Thyroid gland (tissue), 4 donors: Measurements from ENCODE around the gene MNT. TPM values are rescaled to one million over a fixed set of nuclear protein-coding genes. Genes with fewer than 3 reads are reported as not detected.
"Not testable (repeated sequence)": the region's sequence is repeated elsewhere in the genome, so short reads cannot be mapped to it uniquely, and the experiment has no call there.

Experiments used
- DNase-seq, 2 donors: peaks; one replicate each; pipeline ENCODE4 v3.0.0-alpha.2; 2019
- H3K27ac ChIP-seq, 3 donors: fragments of 200-600 bp; sonication (generic); 1 replicate in 2 of 3; 2 replicates in 1 of 3; pipeline ENCODE4 v1.5.1; 2016 to 2019; ENCODE audit warnings: mild to moderate bottlenecking in 1 of 3, moderate library complexity in 1 of 3
- H3K27me3 ChIP-seq: fragments of 200-600 bp; sonication (generic); one replicate; pipeline ENCODE4 v1.5.1; 2019
- H3K36me3 ChIP-seq, 2 donors: fragments of 200-600 bp; sonication (generic); one replicate each; pipeline ENCODE4 v1.5.1; 2016 to 2019
- H3K4me1 ChIP-seq, 2 donors: fragments of 200-600 bp; sonication (generic); one replicate each; pipeline ENCODE4 v1.5.1; 2017 to 2019
- H3K4me3 ChIP-seq, 3 donors: fragments of 200-600 bp; sonication (generic); replicated peaks in 1 of 3; 1 replicate in 2 of 3; 2 replicates in 1 of 3; pipeline ENCODE4 v1.5.1; 2016; ENCODE audit warnings: mild to moderate bottlenecking in 1 of 3
- H3K9me3 ChIP-seq: fragments of 200-600 bp; sonication (generic); one replicate; pipeline ENCODE4 v1.5.1; 2017
- CTCF ChIP-seq, 6 experiments: fragments of 200-600 bp in 3 of 6; fragments of 450-650 bp in 3 of 6; sonication (generic) in 3 of 6; IDR thresholded peaks; one replicate each; pipeline ENCODE4 v1.5.1; 2016 to 2019; ENCODE audit warnings: antibody characterized with exemption in 6 of 6, mild to moderate bottlenecking in 2 of 6, inconsistent platforms in 1 of 6, moderate library complexity in 1 of 6
- POLR2A ChIP-seq, 2 donors: fragments of 450-650 bp; IDR thresholded peaks; one replicate each; pipeline ENCODE4 v1.6.1; 2017; ENCODE audit warnings: antibody characterized with exemption in 2 of 2, mild to moderate bottlenecking in 2 of 2, moderate library complexity in 1 of 2
- WGBS, 2 donors: methylation state at CpG; one replicate each; pipeline ENCODE4 v1.1.5; 2017; 5-methylcytosine and 5-hydroxymethylcytosine counted together
- intact Hi-C: fragments of 100-400 bp; cut with DNase I; formaldehyde crosslinking; loops from one replicate; pipeline ENCODE4 v1.15.1; 2023
- total RNA-seq, 4 donors: library from RNA; depleted of rRNA; stranded (reverse); fragments of >200 nt; gene quantifications; one replicate each; pipeline ENCODE4 v1.2.3, GENCODE V29; 2016

The MNT gene, protein sequence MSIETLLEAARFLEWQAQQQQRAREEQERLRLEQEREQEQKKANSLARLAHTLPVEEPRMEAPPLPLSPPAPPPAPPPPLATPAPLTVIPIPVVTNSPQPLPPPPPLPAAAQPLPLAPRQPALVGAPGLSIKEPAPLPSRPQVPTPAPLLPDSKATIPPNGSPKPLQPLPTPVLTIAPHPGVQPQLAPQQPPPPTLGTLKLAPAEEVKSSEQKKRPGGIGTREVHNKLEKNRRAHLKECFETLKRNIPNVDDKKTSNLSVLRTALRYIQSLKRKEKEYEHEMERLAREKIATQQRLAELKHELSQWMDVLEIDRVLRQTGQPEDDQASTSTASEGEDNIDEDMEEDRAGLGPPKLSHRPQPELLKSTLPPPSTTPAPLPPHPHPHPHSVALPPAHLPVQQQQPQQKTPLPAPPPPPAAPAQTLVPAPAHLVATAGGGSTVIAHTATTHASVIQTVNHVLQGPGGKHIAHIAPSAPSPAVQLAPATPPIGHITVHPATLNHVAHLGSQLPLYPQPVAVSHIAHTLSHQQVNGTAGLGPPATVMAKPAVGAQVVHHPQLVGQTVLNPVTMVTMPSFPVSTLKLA
- 10 to 100 TPM in 3 of 4 donors, 1 to 10 TPM in 1; 8.2 to 28.9 (median 10.9) TPM for total RNA-seq

DNA sequence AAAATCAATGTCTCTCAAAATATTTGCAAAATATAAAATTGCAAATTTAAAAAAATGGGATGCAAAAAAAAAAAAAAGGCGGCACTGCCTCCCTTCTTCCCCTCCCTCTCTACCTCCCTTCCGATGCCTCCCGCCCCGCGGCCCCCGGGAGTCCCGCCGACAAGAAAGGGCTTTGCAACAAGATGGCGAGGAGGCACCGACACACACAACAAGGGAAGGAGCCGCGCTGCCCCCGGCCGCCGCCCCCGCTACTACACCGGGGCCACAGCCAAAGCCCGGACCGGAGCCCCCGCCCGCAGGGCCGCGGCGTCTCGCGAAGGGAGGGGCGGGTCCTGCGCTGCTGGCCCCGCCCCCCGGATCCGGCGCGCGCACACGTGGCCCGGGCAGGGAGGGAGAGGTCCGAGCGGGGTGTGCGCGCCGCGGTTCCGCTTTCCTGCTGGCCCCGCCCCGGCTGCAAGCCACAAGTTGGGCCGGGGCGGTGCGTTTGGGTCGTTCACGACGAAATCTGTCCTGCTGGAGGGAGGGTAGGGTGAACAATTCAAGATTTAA lies at the start of gene MNT:
Gene MNT, minus strand, starts transcription at position 184 of the 549 bp plus-strand sequence. CDS start 348 bp downstream, outside the sequence.
- intact Hi-C loops = no loop called here
- Histone ChIP-seq H3K27me3 (no peaks in the 10 kb centered on the region), H3K4me3 (peak within 1 kb of the TSS; percentile 43 to 95 (median 94)), H3K27ac (peak within 1 kb of the TSS; percentile 92 to 98 (median 95)), H3K9me3 (no peaks in the 10 kb centered on the region), H3K4me1 (peaks cover 36 to 63% of the 10 kb centered on the region in 2 donors), H3K36me3 (no peaks in the 10 kb centered on the region)
- DNase-seq = peak; percentile 95
- 0% methylated on average over 20 to 21 of the region's 51 CpGs for WGBS, 2 donors
- TF ChIP-seq POLR2A (IDR thresholded peaks at IDR 0.05) (peak in 1 of 2 donors; percentile 77), CTCF (IDR thresholded peaks at IDR 0.05) (no peak)

DNA sequence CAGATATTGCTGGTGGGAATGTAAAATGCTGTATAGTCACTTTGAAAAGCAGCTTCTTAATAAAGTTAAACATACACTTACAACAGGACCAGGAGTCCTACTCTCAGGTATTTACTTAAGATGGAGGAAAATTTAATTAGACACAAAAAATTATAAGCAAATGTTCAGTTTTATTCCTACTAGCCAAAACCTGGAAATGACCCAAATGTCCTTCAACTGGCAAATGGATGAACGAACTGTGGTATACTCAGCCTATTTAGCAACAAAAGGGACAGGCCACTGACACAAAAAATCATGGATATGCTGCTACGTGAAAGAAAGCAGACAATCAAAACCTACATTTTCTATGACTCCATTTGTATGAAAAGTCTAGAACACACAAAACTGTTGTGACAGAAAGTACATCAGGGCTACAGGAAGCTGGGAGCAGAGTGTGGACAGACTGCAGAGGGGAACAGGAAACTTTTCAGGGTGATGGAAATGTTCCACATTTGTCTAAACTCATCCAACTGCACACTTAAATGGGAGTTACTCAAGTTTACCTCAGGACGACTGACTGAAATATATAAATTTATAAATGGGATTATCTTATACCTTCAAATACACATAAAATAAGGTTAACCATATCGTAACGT lies 49.3 kb upstream of the MNT start:
- Histone ChIP-seq H3K4me1 (no peaks in the 10 kb centered on the region), H3K36me3 (no peaks in the 10 kb centered on the region), H3K4me3 (no peak overlapping the region), H3K9me3 (no peaks in the 10 kb centered on the region), H3K27ac (no peak overlapping the region), H3K27me3 (no peaks in the 10 kb centered on the region)
- DNase-seq = no peak
- no peak for TF ChIP-seq CTCF (IDR thresholded peaks at IDR 0.05)
- no peak for TF ChIP-seq POLR2A (IDR thresholded peaks at IDR 0.05)
- intact Hi-C loops = no loop called here
- WGBS, 2 donors = 66 to 68% methylated on average over 5 of the region's 5 CpGs

- intact Hi-C loops = no loop called here
- DNase-seq = no peak
- H3K36me3 ChIP-seq = no peaks in the 10 kb centered on the region
- 78 to 88% methylated on average over 2 of the region's 2 CpGs for WGBS, 2 donors
- no peak for TF ChIP-seq POLR2A (IDR thresholded peaks at IDR 0.05)
- no peak for TF ChIP-seq CTCF (IDR thresholded peaks at IDR 0.05)
- no peak overlapping the region for H3K4me3 ChIP-seq
- no peaks in the 10 kb centered on the region for H3K4me1 ChIP-seq
- no peaks in the 10 kb centered on the region for H3K9me3 ChIP-seq
- H3K27me3 ChIP-seq = no peaks in the 10 kb centered on the region
- no peak overlapping the region for H3K27ac ChIP-seq
Measured at GRCh38 chr17:2449486-2449885, 48.6 kb upstream of the MNT start.

DNA sequence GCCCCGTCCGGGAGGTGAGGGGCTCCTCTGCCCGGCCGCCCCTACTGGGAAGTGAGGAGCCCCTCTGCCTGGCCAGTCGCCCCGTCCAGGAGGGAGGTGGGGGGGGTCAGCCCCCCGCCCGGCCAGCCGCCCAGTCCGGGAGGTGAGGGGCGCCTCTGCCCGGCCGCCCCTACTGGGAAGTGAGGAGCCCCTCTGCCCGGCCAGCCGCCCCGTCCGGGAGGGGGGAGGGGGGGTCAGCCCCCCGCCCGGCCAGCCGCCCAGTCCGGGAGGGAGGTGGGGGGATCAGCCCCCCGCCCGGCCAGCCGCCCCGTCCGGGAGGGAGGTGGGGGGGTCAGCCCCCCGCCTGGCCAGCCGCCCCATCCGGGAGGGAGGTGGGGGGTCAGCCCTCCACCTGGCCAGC lies 46.6 kb upstream of the MNT start:
- H3K36me3 ChIP-seq, DNase-seq, H3K4me3 ChIP-seq, H3K4me1 ChIP-seq, H3K9me3 ChIP-seq, H3K27me3 ChIP-seq, H3K27ac ChIP-seq, intact Hi-C loops: not testable (repeated sequence)
- no CpG with 5 or more reads among the region's 29 CpGs for WGBS, 2 donors

DNA sequence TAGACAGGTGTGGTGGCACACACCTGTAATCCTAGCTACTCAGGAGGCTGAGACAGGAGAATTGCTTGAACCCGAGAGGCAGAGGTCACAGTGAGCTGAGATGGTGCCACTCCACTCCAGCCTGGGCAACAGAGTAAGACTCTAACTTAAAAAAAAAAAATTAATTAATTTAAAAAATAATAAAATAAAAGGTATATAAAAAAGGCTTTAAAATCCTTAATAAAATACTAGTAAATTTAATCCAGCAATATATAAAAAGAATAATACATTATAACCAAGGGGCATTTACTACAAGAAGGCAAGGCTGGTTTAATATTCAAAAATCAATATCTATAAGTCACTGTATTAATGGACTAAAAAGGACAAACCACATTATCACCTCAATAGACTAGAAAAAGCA lies 44.8 kb upstream of the MNT start:
- 96 to 97% methylated on average over 1 of the region's 1 CpG for whole genome bisulfite sequencing, 2 donors

More for the DNA sequence above, 44.8 kb upstream of the MNT start:
- no peak overlapping the region for H3K27ac ChIP-seq
- no peaks in the 10 kb centered on the region for H3K36me3 ChIP-seq
- H3K27me3 ChIP-seq = no peaks in the 10 kb centered on the region
- TF ChIP-seq POLR2A (IDR thresholded peaks at IDR 0.05) (no peak), CTCF (IDR thresholded peaks at IDR 0.05) (no peak)
- no peaks in the 10 kb centered on the region for H3K9me3 ChIP-seq
- H3K4me3 ChIP-seq = no peak overlapping the region
- no peak for DNase-seq
- intact Hi-C loops = no loop called here
- H3K4me1 ChIP-seq = no peaks in the 10 kb centered on the region
